K562 (cell line): ENCODE data around the gene ATF4. TPM values are rescaled to one million over a fixed set of nuclear protein-coding genes. Genes with fewer than 3 reads are reported as not detected.
A peak's percentile ranks its signal among the peaks of the same experiment; 100 is the strongest.

Experiments used
- AFF4 ChIP-seq: sonication (generic); formaldehyde crosslinking; IDR thresholded peaks from 2 replicates; pipeline ENCODE4 v1.8.0; 2023; ENCODE audit warnings: mild to moderate bottlenecking, missing genetic modification reagents
- CTCF ChIP-seq, 3 experiments: IDR thresholded peaks in 2 of 3; conservative IDR thresholded peaks in 1 of 3; 2 replicates each; pipeline ENCODE4 v1.5.1; 2011 to 2012; ENCODE audit warnings: low read length in 3 of 3, mild to moderate bottlenecking in 3 of 3, control low read depth in 2 of 3, improper control_type of control experiment in 1 of 3, inconsistent platforms in 1 of 3, low read depth in 1 of 3, mixed read lengths in 1 of 3, moderate library complexity in 1 of 3; ENCODE audit not compliant: insufficient read depth in 2 of 3
- EZH2 ChIP-seq: IDR thresholded peaks from 2 replicates; pipeline ENCODE4 v1.6.1; 2012; ENCODE audit warnings: low read depth, mild to moderate bottlenecking, inconsistent platforms, low read length, borderline replicate concordance
- FOXK2 ChIP-seq, 2 experiments: fragments of 450-650 bp; IDR thresholded peaks in 1 of 2; conservative IDR thresholded peaks in 1 of 2; 2 replicates each; pipeline ENCODE4 v1.6.1; 2016; ENCODE audit warnings: low read depth in 2 of 2, mild to moderate bottlenecking in 1 of 2
- IRF2 ChIP-seq: sonication (generic); formaldehyde crosslinking; IDR thresholded peaks from 2 replicates; pipeline ENCODE4 v1.8.1; 2022; ENCODE audit warnings: mild to moderate bottlenecking, missing genetic modification reagents
- JUN ChIP-seq, 2 experiments: sonication (generic) in 1 of 2; formaldehyde crosslinking in 1 of 2; IDR thresholded peaks; 2 replicates each; pipeline versions ENCODE4 v1.6.1 to v1.8.0; 2012 to 2022; ENCODE audit warnings: borderline replicate concordance in 2 of 2, mild to moderate bottlenecking in 2 of 2, improper control_type of control experiment in 1 of 2, low read depth in 1 of 2, low read length in 1 of 2, missing genetic modification reagents in 1 of 2
- NFE2 ChIP-seq: IDR thresholded peaks from 2 replicates; pipeline ENCODE4 v1.6.1; 2014; ENCODE audit warnings: antibody characterized with exemption, low read depth
- POLR2H ChIP-seq: IDR thresholded peaks from 2 replicates; pipeline ENCODE4 v1.6.1; 2016; ENCODE audit warnings: missing genetic modification characterization, low read depth, mild to moderate bottlenecking, control low read depth, missing compliant biosample characterization, moderate library complexity
- RAD21 ChIP-seq, 2 experiments: fragments of 250-450 bp in 1 of 2; fragments of 450-650 bp in 1 of 2; sonication (Bioruptor Pico) in 1 of 2; formaldehyde crosslinking in 1 of 2; IDR thresholded peaks in 1 of 2; conservative IDR thresholded peaks in 1 of 2; 2 replicates each; pipeline versions ENCODE4 v1.4.0 to v1.8.0; 2020 to 2022; ENCODE audit warnings: mild to moderate bottlenecking in 2 of 2, moderate library complexity in 1 of 2
- RBM14 ChIP-seq: fragments of 200-400 bp; formaldehyde crosslinking; IDR thresholded peaks from 2 replicates; pipeline ENCODE4 v1.6.1; 2018; ENCODE audit warnings: low read depth, mild to moderate bottlenecking, low read length, moderate library complexity, borderline replicate concordance; ENCODE audit not compliant: insufficient read depth
- RBM22 ChIP-seq: fragments of 200-400 bp; formaldehyde crosslinking; IDR thresholded peaks from 2 replicates; pipeline ENCODE4 v1.6.1; 2018; ENCODE audit warnings: low read length, low read depth; ENCODE audit not compliant: poor library complexity, severe bottlenecking
- TAF9B ChIP-seq: fragments of 450-650 bp; IDR thresholded peaks from 2 replicates; pipeline ENCODE4 v1.6.1; 2018; ENCODE audit warnings: mild to moderate bottlenecking; ENCODE audit not compliant: partially characterized antibody
- TRIM25 ChIP-seq: fragments of 450-650 bp; IDR thresholded peaks from 2 replicates; pipeline ENCODE4 v1.7.0; 2016; ENCODE audit warnings: borderline replicate concordance
- USF1 ChIP-seq: sonication (generic); formaldehyde crosslinking; IDR thresholded peaks from 2 replicates; pipeline ENCODE4 v1.9.0; 2022; ENCODE audit warnings: mild to moderate bottlenecking, missing genetic modification reagents
- ZEB2 ChIP-seq: fragments of 450-650 bp; IDR thresholded peaks from 2 replicates; pipeline ENCODE4 v1.6.1; 2016
- ZKSCAN8 ChIP-seq: fragments of 200-800 bp; sonication (Bioruptor generic); IDR thresholded peaks from 2 replicates; pipeline ENCODE4 v1.6.1; 2016; ENCODE audit warnings: missing genetic modification characterization, missing compliant biosample characterization
- polyA plus RNA-seq, 8 experiments: library from polyadenylated mRNA; depleted of rRNA in 4 of 8; stranded (reverse) in 5 of 8; unstranded in 3 of 8; fragments of >200 nt; fragmentation: Nextera tagmentation in 2 of 8; fragmentation: Illumina TruSeq in 1 of 8; extraction: Ambion mirVana in 2 of 8; extraction: Trizol in 1 of 8; gene quantifications; 2 replicates each; pipeline versions ENCODE4 v1.2.1 to v1.2.3, GENCODE V29; 2011 to 2014; ENCODE audit warnings: inconsistent platforms in 1 of 8, missing spikeins in 1 of 8
- total RNA-seq, 7 experiments: library from RNA; depleted of rRNA in 6 of 7; stranded (reverse); fragments of >200 nt in 6 of 7; fragmentation: Illumina TruSeq in 2 of 7; extraction: Trizol in 2 of 7; gene quantifications; 2 replicates each; pipeline versions ENCODE4 v1.2.1 to v1.2.3, GENCODE V29; 2011 to 2021; ENCODE audit warnings: low replicate concordance in 1 of 7

The ATF4 gene
- total and polyA plus RNA-seq, 9 of the 15 experiments (the other 6 are each of a cell fraction or from before 2014, with no cell fraction given), result 93.1 to 723 (median 355) TPM

GRCh38 chr22:39530692-39531331 lies 10.4 kb downstream of the ATF4 start (continued):
- TF ChIP-seq ZEB2, result no peak
- no peak for TF ChIP-seq ZKSCAN8
- TF ChIP-seq RAD21 (CRISPR knock-in tag; conservative IDR thresholded peaks at IDR 0.05 in 1 of 2, IDR thresholded peaks at IDR 0.05 in 1 of 2), result peak in 1 of 2 experiments; percentile 30; a peak in 1 of 4 replicates
- no peak for TF ChIP-seq TRIM25
- TF ChIP-seq JUN (IDR thresholded peaks at IDR 0.05; ENCODE audit: borderline replicate concordance, low read depth, low read length), result no peak
- no peak for TF ChIP-seq JUN (CRISPR knock-in tag; IDR thresholded peaks at IDR 0.05; ENCODE audit: borderline replicate concordance)
- no peak for TF ChIP-seq RBM22
- no peak for TF ChIP-seq IRF2 (CRISPR knock-in tag)
- no peak for TF ChIP-seq EZH2
- no peak for TF ChIP-seq POLR2H (tag)
- TF ChIP-seq USF1 (CRISPR knock-in tag), result no peak
- TF ChIP-seq RBM14, result no peak
- TF ChIP-seq NFE2, result no peak
- peak in 1 of 2 experiments; percentile 69; a peak in 1 of 4 replicates for TF ChIP-seq FOXK2 (conservative IDR thresholded peaks at IDR 0.05 in 1 of 2, IDR thresholded peaks at IDR 0.05 in 1 of 2; ENCODE audit: low read depth in 2 of 2)
- peak; percentile 51 to 57 (median 51) for TF ChIP-seq CTCF (IDR thresholded peaks at IDR 0.05 in 2 of 3, conservative IDR thresholded peaks at IDR 0.05 in 1 of 3; ENCODE audit: insufficient read depth in 2 of 3, low read depth in 1 of 3, low read length in 3 of 3)
- TF ChIP-seq TAF9B, result no peak
- no peak for TF ChIP-seq AFF4 (CRISPR knock-in tag)
